Adrenal gland (tissue), 12 donors: ENCODE data around the gene STARD5. TPM values are rescaled to one million over a fixed set of nuclear protein-coding genes. Genes with fewer than 3 reads are reported as not detected.
A peak's percentile ranks its signal among the peaks of the same experiment; 100 is the strongest.

Experiments used
- DNase-seq, 7 donors: peaks; one replicate each; pipeline ENCODE4 v3.0.0-alpha.2; 2019 to 2020
- H3K27ac ChIP-seq, 5 donors: fragments of 200-600 bp; sonication (generic) in 4 of 5; 1 replicate in 3 of 5; 2 replicates in 2 of 5; pipeline versions ENCODE4 v1.5.1 to v1.8.0; 2016 to 2020; ENCODE audit warnings: mild to moderate bottlenecking in 1 of 5
- H3K27me3 ChIP-seq: fragments of 200-600 bp; 2 replicates; pipeline ENCODE4 v1.8.0; 2021
- H3K36me3 ChIP-seq, 2 donors: fragments of 200-600 bp; replicated peaks in 1 of 2; 1 replicate in 1 of 2; 2 replicates in 1 of 2; pipeline versions ENCODE4 v1.5.1 to v1.8.0; 2018 to 2022
- H3K4me1 ChIP-seq, 2 donors: fragments of 200-600 bp; replicated peaks in 1 of 2; 1 replicate in 1 of 2; 2 replicates in 1 of 2; pipeline versions ENCODE4 v1.5.1 to v1.8.0; 2018 to 2021
- H3K4me3 ChIP-seq, 4 donors: fragments of 200-600 bp; sonication (generic) in 3 of 4; one replicate each; pipeline ENCODE4 v1.5.1; 2016 to 2018
- H3K9me3 ChIP-seq, 3 donors: fragments of 200-600 bp; sonication (generic) in 1 of 3; replicated peaks in 1 of 3; 1 replicate in 2 of 3; 2 replicates in 1 of 3; pipeline versions ENCODE4 v1.5.1 to v1.8.0; 2016 to 2021
- CTCF ChIP-seq, 6 experiments: fragments of 450-650 bp in 4 of 6; fragments of 200-600 bp in 2 of 6; sonication (generic) in 1 of 6; IDR thresholded peaks; 1 replicate in 5 of 6; 2 replicates in 1 of 6; pipeline versions ENCODE4 v1.5.1 to v1.8.0; 2016 to 2021; ENCODE audit warnings: antibody characterized with exemption in 6 of 6, mild to moderate bottlenecking in 2 of 6, moderate library complexity in 1 of 6
- POLR2A ChIP-seq, 2 donors: fragments of 450-650 bp; IDR thresholded peaks; one replicate each; pipeline ENCODE4 v1.6.1; 2017; ENCODE audit warnings: antibody characterized with exemption in 2 of 2, mild to moderate bottlenecking in 2 of 2, moderate library complexity in 1 of 2
- WGBS, 4 donors: extraction: QIAGEN DNeasy Blood & Tissue Kit in 2 of 4; methylation state at CpG; one replicate each; pipeline versions ENCODE4 v1.1.5 to v1.1.7; 2013 to 2017; 5-methylcytosine and 5-hydroxymethylcytosine counted together
- intact Hi-C, 2 donors: fragments of 100-400 bp; cut with DNase I; formaldehyde crosslinking; loops; one replicate each; pipeline versions ENCODE4 v1.14.1 to v1.15.0; 2022 to 2023
- polyA plus RNA-seq, 3 donors: library from polyadenylated mRNA; stranded (reverse); fragments of 200-250 nt in 2 of 3; fragments of 350-450 nt in 1 of 3; fragmentation: Illumina TruSeq in 1 of 3; extraction: RNeasy Lipid Tissue Mini Kit (QIAGEN cat#74804) in 1 of 3; gene quantifications; one replicate each; pipeline ENCODE4 v1.2.3, GENCODE V29; 2013 to 2014
- total RNA-seq, 9 donors: library from RNA; depleted of rRNA in 4 of 9; stranded (reverse); fragments of >200 nt in 4 of 9; fragments of 120-200 nt in 1 of 9; fragmentation: NEBNext Ultra II Directional in 1 of 9; extraction: Animal tissue kit (Norgen Biotek cat#: 25700) in 1 of 9; gene quantifications; one replicate each; pipeline versions ENCODE4 v1.1.0 to v1.2.4, GENCODE V29; 2013 to 2023
- donor health status: healthy with polysubstance abuse.
- donor health status: Bipolar disorder and iron deficiency.
- donor health status: DM: yes; HTN: yes; CAD: no.
- donor health status: DM: no; HTN: no; CAD: no.
- donor health status: DM: no; HTN: no; CAD: no.
- donor health status: DM: yes; HTN: yes; CAD: no.

STARD5 gene
- total and polyA plus RNA-seq, 12 donors: 0.97 to 6.1 (median 3.5) TPM

DNA sequence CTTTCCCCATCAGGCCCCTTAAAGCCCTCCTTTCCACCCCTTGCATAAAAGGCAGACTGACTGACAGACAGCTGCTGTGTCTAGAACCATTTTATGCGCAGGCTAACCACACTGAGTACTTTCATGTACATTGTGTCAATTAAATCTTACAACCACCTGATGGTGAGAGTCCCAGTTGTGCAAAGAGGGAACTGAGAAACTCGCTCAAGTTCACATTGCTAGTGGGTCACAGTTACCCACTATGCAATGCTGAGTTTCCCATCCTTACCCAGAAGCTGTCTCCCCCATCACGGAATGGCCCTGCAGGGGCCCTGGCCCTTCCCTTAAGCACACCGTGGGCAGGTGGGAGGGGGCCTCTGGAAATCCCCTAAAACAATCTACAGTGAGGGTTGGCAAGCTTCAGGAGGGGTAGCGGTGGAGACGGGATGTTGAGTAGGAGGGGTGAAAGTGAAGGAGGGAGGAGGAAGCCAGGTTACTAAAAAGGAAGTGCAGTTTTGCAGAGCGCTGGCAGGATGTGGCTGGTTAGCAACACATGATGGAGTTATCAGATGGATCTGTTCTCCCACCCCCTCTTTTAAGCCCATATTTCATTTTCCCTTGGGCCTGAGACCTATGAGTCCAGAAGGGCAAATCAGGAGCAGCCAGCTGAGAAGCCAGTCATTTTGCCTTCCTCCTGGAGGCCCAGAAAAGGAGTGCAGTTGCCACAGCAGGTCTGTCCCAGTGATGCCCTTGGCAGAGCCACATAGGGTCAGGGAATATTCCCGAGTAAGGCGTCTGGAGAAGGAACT is 30.0 kb downstream of the STARD5 start:
- intact Hi-C loops: no loop called here
- peak overlapping the region in 1 of 5 donors; percentile 37 for H3K27ac ChIP-seq
- WGBS, 4 donors: 49 to 69% (median 58%) methylated on average over 9 of the region's 9 CpGs
- no peak overlapping the region for H3K4me3 ChIP-seq
- peaks cover 0 to 18% of the 10 kb centered on the region in 2 donors for H3K4me1 ChIP-seq
- no peaks in the 10 kb centered on the region for H3K9me3 ChIP-seq
- DNase-seq: peak in 1 of 7 donors; percentile 41
- TF ChIP-seq CTCF (IDR thresholded peaks at IDR 0.05) (no peak), POLR2A (IDR thresholded peaks at IDR 0.05) (no peak)
- no peaks in the 10 kb centered on the region for H3K27me3 ChIP-seq
- H3K36me3 ChIP-seq: no peaks in the 10 kb centered on the region

DNA sequence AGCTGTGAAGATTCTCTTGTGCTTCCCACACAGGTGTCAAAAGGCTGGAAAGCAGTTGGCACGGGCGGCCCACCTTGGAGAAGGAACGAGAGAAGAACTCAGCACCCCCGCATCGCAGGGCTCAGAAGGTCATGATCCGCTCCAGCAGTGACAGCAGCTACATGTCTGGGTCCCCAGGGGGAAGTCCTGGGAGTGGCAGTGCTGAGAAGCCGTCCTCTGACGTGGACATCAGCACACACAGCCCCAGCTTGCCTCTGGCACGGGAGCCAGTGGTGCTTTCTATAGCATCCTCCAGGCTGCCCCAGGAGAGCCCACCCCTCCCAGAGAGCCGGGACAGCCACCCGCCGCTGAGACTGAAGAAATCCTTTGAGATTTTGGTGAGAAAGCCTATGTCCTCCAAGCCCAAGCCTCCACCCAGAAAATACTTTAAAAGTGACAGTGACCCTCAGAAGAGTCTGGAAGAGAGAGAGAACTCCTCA is 31.4 kb downstream of the STARD5 start:
- intact Hi-C loops: no loop called here
- Histone ChIP-seq H3K36me3 (no peaks in the 10 kb centered on the region), H3K9me3 (no peaks in the 10 kb centered on the region), H3K27ac (no peak overlapping the region), H3K4me3 (no peak overlapping the region), H3K27me3 (no peaks in the 10 kb centered on the region), H3K4me1 (peaks cover 0 to 18% of the 10 kb centered on the region in 2 donors)
- no peak for DNase-seq
- 78 to 91% (median 83%) methylated on average over 7 to 12 of the region's 12 CpGs for WGBS, 4 donors
- no peak for TF ChIP-seq CTCF (IDR thresholded peaks at IDR 0.05)
- no peak for TF ChIP-seq POLR2A (IDR thresholded peaks at IDR 0.05)

DNA sequence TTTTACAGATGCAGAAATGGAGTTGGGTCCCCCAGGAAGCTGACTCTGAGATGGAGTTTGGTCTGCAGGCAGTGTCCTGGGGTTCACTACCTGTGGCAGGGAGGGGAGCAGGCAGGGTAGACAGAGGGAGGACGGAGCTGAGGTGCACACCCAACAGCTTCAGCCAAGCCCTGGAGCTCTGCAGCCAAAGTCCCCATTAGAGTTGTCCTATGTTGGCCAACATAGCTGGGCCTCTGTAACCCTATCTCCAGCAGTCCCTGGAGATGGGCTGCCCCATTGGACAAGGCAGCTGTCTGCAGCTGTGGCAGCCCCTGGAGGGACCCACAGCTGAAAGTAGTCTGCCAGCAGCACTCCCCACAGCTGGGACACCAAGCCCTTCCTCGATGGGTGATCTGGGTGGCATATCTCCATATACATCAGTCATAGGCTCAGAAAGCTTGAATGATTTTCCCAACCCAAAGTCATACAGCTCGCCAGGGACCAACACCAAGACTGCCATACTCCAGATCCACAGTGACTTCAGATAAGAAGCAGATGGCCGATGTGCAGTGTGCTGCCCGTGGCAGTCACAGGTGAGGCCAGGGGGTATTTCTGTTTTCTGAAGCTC is 31.9 kb downstream of the STARD5 start:
- H3K27me3 ChIP-seq: no peaks in the 10 kb centered on the region
- peaks cover 0 to 18% of the 10 kb centered on the region in 2 donors for H3K4me1 ChIP-seq
- H3K4me3 ChIP-seq: no peak overlapping the region
- no peaks in the 10 kb centered on the region for H3K9me3 ChIP-seq
- 70 to 90% (median 81%) methylated on average over 4 to 5 of the region's 5 CpGs for WGBS, 4 donors
- intact Hi-C loops: no loop called here
- no peak overlapping the region for H3K27ac ChIP-seq
- TF ChIP-seq CTCF (IDR thresholded peaks at IDR 0.05) (no peak), POLR2A (IDR thresholded peaks at IDR 0.05) (no peak)
- no peaks in the 10 kb centered on the region for H3K36me3 ChIP-seq
- no peak for DNase-seq

DNA sequence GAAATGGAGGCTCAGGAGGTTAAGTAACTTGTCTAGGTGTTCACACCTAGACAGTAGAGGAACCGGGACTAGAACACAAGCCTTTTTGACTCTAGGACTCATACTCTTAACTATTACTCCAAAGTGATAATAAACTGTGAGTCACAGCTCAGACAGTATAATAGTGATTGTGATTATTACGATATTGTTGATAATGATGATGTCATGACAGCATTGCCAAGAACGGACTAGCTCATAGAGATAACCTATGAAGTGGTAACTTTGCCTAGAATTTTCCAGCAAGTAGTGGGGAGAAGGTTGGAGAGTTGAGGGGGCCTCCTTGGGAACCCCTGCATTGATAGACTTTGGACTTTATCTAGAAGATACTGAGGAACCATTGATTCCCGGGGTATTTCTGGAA is 34.0 kb downstream of the STARD5 start:
- H3K36me3 ChIP-seq: no peaks in the 10 kb centered on the region
- H3K9me3 ChIP-seq: no peaks in the 10 kb centered on the region
- DNase-seq: no peak
- 81 to 84% (median 84%) methylated on average over 4 of the region's 4 CpGs for WGBS, 4 donors
- H3K4me3 ChIP-seq: no peak overlapping the region
- H3K27me3 ChIP-seq: peaks cover 3% of the 10 kb centered on the region
- H3K27ac ChIP-seq: no peak overlapping the region
- intact Hi-C loops: no loop called here
- peaks cover 0 to 8% of the 10 kb centered on the region in 2 donors for H3K4me1 ChIP-seq
- no peak for TF ChIP-seq CTCF (IDR thresholded peaks at IDR 0.05)
- no peak for TF ChIP-seq POLR2A (IDR thresholded peaks at IDR 0.05)
